ENCODE results near the gene ARID2. TPM values are rescaled to one million over a fixed set of nuclear protein-coding genes. Genes with fewer than 3 reads are reported as not detected.

ARID2 gene
- total and polyA plus RNA-seq, 10 of the 15 experiments (the other 5 are each of a cell fraction or from before 2014, with no cell fraction given): 9.2 to 29.8 (median 20.3) TPM

DNA sequence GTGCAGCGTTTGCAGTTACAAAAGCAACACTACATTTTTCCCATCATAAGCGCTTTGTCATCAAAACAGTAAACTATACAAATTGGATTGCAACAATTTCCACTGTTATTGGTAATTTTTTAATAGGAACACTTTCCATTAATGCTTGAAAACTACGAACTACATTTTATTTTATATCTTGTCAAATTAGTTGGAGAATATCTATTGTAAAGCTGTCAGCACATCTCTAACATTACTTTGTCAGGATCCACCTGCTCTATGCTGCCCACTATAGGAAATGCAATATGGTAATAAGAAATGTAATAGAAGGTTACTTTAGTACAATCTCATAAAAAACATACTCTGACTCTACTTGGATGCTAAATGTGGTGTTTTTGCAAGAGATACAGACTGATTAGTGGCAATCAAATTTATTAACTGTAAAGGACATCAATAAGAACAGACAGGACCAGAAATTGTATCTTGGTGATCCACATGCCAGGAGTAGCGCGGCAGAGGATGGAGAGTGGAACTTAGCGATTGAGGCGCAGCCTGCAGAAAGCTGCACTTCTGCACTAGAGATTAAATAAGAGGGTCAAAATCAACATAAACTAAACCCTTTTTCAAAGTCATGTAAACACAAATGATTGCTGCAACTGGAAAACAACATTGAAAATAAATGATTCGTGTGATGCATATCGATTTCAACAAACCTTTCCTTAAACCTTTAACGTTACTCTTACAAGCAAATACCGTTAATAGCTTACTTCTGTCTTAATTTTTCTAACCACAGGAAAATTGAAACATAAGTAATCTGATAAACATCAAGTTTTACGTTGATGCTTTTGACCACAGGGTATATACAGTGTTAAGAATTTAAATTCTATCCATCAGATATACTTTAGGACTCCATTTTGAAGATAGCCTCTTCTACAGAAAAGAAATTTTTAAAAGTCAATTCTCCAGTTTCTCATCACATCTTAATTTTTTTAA is 3.6 kb upstream of the ARID2 start (continued):
- no peak for TF ChIP-seq IRF4 (IDR thresholded peaks at IDR 0.05; ENCODE audit: low read depth, low read length)
- no peak for TF ChIP-seq FOXM1 (IDR thresholded peaks at IDR 0.05; ENCODE audit: low read depth, low read length)
- no peak for TF ChIP-seq SMAD5 (IDR thresholded peaks at IDR 0.05; ENCODE audit: low read depth)
- no peak for TF ChIP-seq ZNF622 (IDR thresholded peaks at IDR 0.05)
- TF ChIP-seq EZH2 (IDR thresholded peaks at IDR 0.05; ENCODE audit: borderline replicate concordance, control insufficient read depth, low read depth, low read length): no peak
- peak; percentile 64 for TF ChIP-seq RAD21 (IDR thresholded peaks at IDR 0.05; ENCODE audit: insufficient read depth, low read depth, low read length)
- peak; percentile 82; the same call in 1 of the 2 replicates for TF ChIP-seq SMARCA5 (IDR thresholded peaks at IDR 0.05)
- TF ChIP-seq PAX5 (IDR thresholded peaks at IDR 0.05; ENCODE audit: borderline replicate concordance, low read depth, low read length): no peak
- 0 out of 3 replicates have a peak, but pooled peaks have one; percentile 32 for TF ChIP-seq POU2F2 (IDR thresholded peaks at IDR 0.05; ENCODE audit: borderline replicate concordance, low read depth, low read length)
- TF ChIP-seq, protein P1, sequence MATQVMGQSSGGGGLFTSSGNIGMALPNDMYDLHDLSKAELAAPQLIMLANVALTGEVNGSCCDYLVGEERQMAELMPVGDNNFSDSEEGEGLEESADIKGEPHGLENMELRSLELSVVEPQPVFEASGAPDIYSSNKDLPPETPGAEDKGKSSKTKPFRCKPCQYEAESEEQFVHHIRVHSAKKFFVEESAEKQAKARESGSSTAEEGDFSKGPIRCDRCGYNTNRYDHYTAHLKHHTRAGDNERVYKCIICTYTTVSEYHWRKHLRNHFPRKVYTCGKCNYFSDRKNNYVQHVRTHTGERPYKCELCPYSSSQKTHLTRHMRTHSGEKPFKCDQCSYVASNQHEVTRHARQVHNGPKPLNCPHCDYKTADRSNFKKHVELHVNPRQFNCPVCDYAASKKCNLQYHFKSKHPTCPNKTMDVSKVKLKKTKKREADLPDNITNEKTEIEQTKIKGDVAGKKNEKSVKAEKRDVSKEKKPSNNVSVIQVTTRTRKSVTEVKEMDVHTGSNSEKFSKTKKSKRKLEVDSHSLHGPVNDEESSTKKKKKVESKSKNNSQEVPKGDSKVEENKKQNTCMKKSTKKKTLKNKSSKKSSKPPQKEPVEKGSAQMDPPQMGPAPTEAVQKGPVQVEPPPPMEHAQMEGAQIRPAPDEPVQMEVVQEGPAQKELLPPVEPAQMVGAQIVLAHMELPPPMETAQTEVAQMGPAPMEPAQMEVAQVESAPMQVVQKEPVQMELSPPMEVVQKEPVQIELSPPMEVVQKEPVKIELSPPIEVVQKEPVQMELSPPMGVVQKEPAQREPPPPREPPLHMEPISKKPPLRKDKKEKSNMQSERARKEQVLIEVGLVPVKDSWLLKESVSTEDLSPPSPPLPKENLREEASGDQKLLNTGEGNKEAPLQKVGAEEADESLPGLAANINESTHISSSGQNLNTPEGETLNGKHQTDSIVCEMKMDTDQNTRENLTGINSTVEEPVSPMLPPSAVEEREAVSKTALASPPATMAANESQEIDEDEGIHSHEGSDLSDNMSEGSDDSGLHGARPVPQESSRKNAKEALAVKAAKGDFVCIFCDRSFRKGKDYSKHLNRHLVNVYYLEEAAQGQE (IDR thresholded peaks at IDR 0.05; ENCODE audit: low read depth, low read length): no peak
- no peak for TF ChIP-seq MTA2 (IDR thresholded peaks at IDR 0.05; ENCODE audit: low read depth)
- TF ChIP-seq SMC3 (IDR thresholded peaks at IDR 0.05; ENCODE audit: borderline replicate concordance, low read length): peak; percentile 36; the same call in 1 of the 2 replicates
- TF ChIP-seq, protein P2, sequence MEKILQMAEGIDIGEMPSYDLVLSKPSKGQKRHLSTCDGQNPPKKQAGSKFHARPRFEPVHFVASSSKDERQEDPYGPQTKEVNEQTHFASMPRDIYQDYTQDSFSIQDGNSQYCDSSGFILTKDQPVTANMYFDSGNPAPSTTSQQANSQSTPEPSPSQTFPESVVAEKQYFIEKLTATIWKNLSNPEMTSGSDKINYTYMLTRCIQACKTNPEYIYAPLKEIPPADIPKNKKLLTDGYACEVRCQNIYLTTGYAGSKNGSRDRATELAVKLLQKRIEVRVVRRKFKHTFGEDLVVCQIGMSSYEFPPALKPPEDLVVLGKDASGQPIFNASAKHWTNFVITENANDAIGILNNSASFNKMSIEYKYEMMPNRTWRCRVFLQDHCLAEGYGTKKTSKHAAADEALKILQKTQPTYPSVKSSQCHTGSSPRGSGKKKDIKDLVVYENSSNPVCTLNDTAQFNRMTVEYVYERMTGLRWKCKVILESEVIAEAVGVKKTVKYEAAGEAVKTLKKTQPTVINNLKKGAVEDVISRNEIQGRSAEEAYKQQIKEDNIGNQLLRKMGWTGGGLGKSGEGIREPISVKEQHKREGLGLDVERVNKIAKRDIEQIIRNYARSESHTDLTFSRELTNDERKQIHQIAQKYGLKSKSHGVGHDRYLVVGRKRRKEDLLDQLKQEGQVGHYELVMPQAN (conservative IDR thresholded peaks at IDR 0.05): peak; percentile 56; the same call in 1 of the 2 replicates
- TF ChIP-seq MYC (IDR thresholded peaks at IDR 0.05; ENCODE audit: insufficient read depth, insufficient read length, insufficient replicate concordance, low read length, severe bottlenecking): no peak
- peak; percentile 67 for TF ChIP-seq MXI1 (IDR thresholded peaks at IDR 0.05; ENCODE audit: low read depth, low read length)
- TF ChIP-seq IKZF2 (IDR thresholded peaks at IDR 0.05): peak in 1 of 2 experiments; percentile 11; a peak in 1 of 4 replicates
- TF ChIP-seq, protein P3, sequence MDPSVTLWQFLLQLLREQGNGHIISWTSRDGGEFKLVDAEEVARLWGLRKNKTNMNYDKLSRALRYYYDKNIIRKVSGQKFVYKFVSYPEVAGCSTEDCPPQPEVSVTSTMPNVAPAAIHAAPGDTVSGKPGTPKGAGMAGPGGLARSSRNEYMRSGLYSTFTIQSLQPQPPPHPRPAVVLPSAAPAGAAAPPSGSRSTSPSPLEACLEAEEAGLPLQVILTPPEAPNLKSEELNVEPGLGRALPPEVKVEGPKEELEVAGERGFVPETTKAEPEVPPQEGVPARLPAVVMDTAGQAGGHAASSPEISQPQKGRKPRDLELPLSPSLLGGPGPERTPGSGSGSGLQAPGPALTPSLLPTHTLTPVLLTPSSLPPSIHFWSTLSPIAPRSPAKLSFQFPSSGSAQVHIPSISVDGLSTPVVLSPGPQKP (IDR thresholded peaks at IDR 0.05; ENCODE audit: low read depth, low read length): no peak
- TF ChIP-seq HDGF (IDR thresholded peaks at IDR 0.05): no peak
- TF ChIP-seq, protein P4, sequence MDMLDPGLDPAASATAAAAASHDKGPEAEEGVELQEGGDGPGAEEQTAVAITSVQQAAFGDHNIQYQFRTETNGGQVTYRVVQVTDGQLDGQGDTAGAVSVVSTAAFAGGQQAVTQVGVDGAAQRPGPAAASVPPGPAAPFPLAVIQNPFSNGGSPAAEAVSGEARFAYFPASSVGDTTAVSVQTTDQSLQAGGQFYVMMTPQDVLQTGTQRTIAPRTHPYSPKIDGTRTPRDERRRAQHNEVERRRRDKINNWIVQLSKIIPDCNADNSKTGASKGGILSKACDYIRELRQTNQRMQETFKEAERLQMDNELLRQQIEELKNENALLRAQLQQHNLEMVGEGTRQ (IDR thresholded peaks at IDR 0.05; ENCODE audit: borderline replicate concordance, low read depth, low read length): no peak
